Ammon's horn (tissue), 1 donor: ENCODE results near the gene HEXIM1.

ENCODE experiments used
- DNase-seq: peaks from one replicate; pipeline ENCODE4 v3.0.0-alpha.2; 2016; ENCODE audit warnings: low spot score

HEXIM1 gene

DNA sequence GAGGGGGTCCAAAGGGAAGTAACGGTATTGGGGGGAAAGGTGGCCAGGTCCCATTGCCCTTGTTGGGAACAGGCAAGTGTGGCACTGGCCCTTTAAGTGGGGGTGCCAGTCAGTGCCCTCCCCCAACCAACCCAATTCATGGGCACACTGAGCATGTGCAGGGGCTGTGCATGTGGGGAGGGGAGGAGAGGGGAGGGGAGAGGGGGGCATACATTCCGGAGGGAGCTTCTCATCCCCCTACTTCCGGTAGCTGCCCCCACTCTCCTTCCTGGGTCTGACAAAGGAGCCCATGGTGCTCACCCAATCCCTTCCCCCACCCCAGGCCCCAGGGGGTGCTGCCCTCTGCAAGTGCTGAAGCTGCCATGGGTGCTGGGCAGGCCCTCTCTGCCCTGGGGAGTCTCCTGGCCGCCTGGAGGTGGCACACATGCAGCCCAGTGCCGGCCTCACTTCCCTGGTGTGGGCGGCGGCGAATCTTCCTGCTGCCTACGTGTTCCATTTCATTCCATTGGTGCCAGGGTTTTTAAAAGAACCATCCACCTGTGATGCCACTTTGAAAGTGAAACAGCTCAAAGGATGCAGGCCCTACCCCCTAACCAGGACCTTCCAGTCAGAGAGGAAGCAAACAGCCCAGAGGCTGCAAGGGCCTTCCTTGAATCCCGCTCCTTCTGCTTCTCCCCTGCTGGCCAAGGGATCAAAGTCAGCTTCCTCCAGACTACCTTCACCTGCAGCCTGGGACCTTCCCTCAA, 24.4 kb downstream of the HEXIM1 start:
- DNase-seq = peak; percentile 95

DNA sequence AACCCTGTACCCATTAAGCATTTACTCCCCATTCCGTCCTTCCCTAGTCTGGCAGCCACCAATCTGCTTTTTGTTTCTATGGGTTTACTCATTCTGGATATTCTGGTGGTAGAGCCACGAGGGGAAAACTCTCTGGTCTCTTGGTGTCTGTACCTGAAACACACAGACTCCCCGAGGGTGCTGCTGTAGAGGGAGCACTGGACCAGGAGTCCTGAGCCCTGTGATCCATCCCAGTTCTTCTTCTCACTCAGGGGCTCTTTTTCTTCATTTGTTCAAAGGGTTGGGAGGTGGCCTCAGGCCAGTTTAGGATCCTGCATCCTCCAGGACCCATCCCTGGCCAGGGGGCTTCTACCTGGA, 27.5 kb downstream of the HEXIM1 start:
- DNase-seq = no peak

GRCh38 chr17:45177563-45177962, 29.3 kb downstream of the HEXIM1 start:
- no peak for DNase-seq

DNA sequence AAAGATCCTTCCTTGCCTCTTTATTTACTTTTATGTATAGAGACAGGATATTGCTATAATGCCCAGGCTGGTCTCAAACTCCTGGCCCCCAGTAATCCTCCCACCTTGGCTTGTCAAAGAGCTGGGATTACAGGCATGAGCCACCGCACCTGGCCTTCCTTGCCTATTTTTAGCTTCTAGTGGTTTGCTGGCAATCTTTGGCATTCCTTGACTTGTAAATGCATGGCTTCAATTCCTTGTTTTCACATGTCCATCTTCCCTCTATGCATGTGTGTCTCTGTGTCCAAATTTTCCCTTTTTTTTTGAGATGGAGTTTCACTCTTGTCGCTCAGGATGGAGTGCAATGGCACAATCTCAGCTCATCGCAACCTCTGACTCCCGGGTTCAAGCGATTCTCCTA, 35.9 kb downstream of the HEXIM1 start:
- DNase-seq = no peak

DNA sequence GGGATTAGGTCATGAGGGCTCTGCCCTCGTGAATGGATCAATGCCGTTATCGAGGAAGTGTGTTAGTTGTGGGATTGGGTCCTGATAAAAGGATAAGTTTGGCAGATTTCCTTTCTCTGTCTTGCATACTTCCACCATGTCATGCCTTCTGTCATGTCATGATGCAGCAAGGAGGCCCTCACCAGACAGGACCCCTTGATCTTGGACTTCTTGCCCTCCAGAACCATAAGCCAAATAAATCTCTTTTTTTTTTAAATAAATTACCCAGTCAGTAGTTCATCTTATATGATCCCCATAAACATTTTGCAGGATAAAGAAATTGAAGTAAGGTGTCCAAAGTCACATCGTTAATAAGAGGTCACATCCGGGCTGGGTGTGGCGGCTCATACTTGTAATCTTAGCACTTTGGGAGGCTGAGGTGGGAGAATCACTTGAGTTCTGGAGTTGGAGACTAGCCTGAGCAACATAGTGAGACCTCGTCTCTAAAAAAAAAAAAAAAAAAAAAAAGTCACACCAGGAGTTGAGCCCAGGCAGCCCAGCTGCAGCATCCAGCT, 38.6 kb downstream of the HEXIM1 start:
- no peak for DNase-seq

- DNase-seq = no peak
These were observed 40.7 kb downstream of the HEXIM1 start for GRCh38 chr17:45189009-45189408.

DNA sequence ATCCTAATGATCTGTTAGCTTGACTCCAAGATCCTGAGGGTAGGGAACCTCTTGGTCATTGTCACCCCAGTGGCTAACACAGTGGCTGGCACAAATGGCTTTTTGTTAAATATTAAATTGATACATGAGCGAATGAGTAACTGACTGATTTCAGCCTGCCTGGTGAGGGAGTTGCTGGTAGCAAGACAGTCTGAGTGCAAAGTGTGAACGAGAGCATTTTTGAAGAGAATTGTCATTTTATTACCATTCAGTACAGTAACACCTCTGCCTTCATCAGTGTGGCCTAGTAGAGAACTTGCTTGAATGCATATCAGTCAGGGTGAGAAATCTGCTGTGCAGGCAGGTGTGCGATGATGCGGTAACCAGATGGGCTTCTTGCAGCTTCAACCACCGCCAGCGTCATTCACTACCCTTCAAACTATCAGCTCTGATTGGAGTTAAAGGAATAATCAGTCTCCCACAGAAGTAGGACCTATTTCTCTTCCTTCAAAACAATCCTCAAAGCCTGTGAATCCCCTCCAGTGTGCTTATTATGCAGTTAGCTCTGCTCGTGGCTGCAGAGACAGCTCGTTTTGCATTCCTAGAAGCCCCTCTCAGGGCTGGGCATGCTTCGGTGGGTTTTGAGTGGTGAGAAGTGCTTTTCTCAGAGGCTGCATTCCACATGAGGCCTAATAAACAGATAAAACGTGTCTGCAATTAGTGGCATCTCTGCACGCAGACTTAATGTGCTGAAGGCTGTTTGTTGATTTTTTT, 42.4 kb downstream of the HEXIM1 start:
- no peak for DNase-seq

DNA sequence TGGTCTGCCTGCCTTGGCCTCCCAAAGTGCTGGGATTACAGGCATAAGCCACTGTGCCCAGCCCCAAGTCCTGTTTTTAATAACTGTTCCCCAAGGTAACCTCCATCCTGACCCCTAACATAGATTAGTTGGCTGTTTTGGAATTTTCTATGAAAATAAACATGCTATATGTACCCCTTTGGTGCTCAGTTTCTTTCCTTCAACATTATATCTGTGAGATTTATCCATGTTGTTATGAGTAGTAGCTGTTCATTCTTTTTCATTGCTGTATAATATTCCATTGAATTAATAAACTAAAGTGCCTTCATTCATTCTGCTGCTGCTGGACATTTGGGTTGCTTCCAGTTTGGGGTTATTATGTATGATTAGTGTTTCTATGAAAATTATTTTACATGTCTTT, 47.1 kb downstream of the HEXIM1 start:
- no peak for DNase-seq

GRCh38 chr17:45197108-45197507, 48.8 kb downstream of the HEXIM1 start:
- no peak for DNase-seq

DNA sequence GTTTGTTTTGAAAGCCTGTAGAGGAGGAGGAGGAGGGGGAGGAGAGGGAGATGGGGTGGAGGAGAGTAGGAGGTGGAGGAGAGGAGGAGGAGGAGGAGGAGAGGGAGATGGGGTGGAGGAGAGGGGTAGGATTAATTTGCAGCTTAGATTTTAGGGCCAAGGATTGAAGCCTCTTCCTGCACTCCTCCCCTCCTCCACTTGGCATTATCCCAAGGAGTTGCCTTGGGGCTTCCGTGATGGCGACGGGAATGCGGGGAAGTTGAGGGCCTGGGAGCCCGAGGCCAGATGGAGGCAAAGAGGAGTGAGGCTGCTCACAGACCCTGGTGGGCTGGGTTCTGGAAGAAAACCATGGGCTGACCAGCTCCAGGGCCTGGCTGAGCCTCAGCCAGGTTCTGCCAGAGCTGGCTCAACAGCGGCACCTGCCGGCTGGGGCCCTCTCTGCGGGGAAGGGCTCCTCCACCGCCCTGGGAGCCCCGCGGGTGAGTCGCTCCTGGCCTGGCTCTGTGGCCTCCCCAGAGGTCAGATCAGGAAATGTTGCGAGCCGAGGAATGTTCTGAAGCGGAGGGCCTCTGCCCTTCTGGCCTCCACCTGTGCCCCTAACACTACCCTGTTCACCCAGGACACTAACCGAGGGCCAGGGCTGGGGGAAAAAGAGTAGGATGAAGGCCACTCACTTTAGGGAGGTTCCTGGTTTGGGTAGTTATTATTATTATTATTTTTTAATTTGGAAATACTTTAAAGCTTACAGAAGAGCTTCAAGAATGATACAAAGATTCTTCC, 49.5 kb downstream of the HEXIM1 start:
- peak; percentile 85 for DNase-seq

DNA sequence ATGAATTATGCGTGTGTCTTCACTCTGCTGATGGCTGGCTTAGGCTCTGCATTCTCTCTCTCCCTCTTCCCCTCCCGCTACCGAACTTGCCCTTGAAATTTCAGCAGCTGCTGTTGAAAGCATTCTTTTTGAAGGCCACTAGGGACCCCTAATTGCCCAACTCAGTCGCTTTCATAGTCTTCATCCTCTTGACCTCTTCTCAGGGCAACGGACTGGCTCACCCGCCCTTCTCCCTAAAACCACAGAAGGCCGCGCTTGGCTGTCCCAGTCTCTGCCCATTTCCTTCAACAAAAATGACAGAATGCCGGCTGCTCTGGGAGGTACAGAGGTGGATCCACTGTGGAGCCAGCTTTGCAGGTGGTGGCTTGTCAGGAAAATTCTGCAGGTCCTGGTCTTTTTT, 52.4 kb downstream of the HEXIM1 start:
- DNase-seq = no peak

- no peak for DNase-seq
These were observed 53.2 kb downstream of the HEXIM1 start for GRCh38 chr17:45201457-45201856.
